NCI-H2196 (cell line): ENCODE measurements around the gene MTTP.
"Not testable (repeated sequence)": the region's sequence is repeated elsewhere in the genome, so short reads cannot be mapped to it uniquely, and the experiment has no call there.

Experiments
- DNase-seq: peaks from one replicate; lab custom pipeline; 2025; ENCODE audit not compliant: unreplicated experiment; lab: John Stamatoyannopoulos, UW

Gene MTTP

GRCh38 chr4:99574530-99575324 lies at the start of gene MTTP:
Gene MTTP (plus strand): TSS chr4:99574824. CDS start chr4:99574910, 86 bp downstream.
- DNase-seq, result no peak

GRCh38 chr4:99529228-99529627 lies 45.4 kb upstream of the MTTP start:
- no peak for DNase-seq

GRCh38 chr4:99529956-99530355 lies 44.7 kb upstream of the MTTP start:
- no peak for DNase-seq

- DNase-seq, result not testable (repeated sequence)
These were observed 39.9 kb upstream of the MTTP start for GRCh38 chr4:99534699-99535098.

- DNase-seq, result no peak
These were observed 38.4 kb upstream of the MTTP start for GRCh38 chr4:99536271-99536670.

- DNase-seq, result no peak
These were observed 37.8 kb upstream of the MTTP start for GRCh38 chr4:99536848-99537247.

- DNase-seq, result no peak
These were observed 37.0 kb upstream of the MTTP start for GRCh38 chr4:99537674-99538073.

GRCh38 chr4:99540277-99540939 lies 34.2 kb upstream of the MTTP start:
- DNase-seq, result no peak

GRCh38 chr4:99552872-99553271 lies 21.8 kb upstream of the MTTP start:
- no peak for DNase-seq

GRCh38 chr4:99563310-99564186 lies 11.1 kb upstream of the MTTP start, which contains the start of gene TRMT10A:
Gene TRMT10A (minus strand): TSS chr4:99564039. CDS start chr4:99559338, 4,701 bp downstream.
- peak; percentile 84 for DNase-seq

GRCh38 chr4:99564921-99565320 lies 9.7 kb upstream of the MTTP start:
- no peak for DNase-seq

GRCh38 chr4:99571883-99572282 lies 2.7 kb upstream of the MTTP start:
- DNase-seq, result no peak

GRCh38 chr4:99572527-99573240 lies 1.9 kb upstream of the MTTP start:
- no peak for DNase-seq

GRCh38 chr4:99573735-99574368 lies 772 bp upstream of the MTTP start:
- no peak for DNase-seq

GRCh38 chr4:99578714-99579113 lies 4.1 kb downstream of the MTTP start:
- DNase-seq, result no peak

- no peak for DNase-seq
These were observed 10.9 kb downstream of the MTTP start for GRCh38 chr4:99585516-99585915.

- no peak for DNase-seq
These were observed 11.7 kb downstream of the MTTP start for GRCh38 chr4:99586322-99586721.

- DNase-seq, result no peak
These were observed 12.2 kb downstream of the MTTP start for GRCh38 chr4:99586797-99587196.

GRCh38 chr4:99587309-99587708 lies 12.7 kb downstream of the MTTP start:
- DNase-seq, result no peak

GRCh38 chr4:99587803-99588202 lies 13.2 kb downstream of the MTTP start:
- DNase-seq, result no peak
